ENCODE results near the gene RBBP8. TPM values are rescaled to one million over a fixed set of nuclear protein-coding genes. Genes with fewer than 3 reads are reported as not detected.
"Not testable (repeated sequence)": the region's sequence is repeated elsewhere in the genome, so short reads cannot be mapped to it uniquely, and the experiment has no call there.

RBBP8 gene
- 10 to 100 TPM; 57.2 to 64.2 TPM for total RNA-seq

GRCh38 chr18:22933206-22933965 is at the start of gene RBBP8:
Gene RBBP8, plus strand, starts transcription at chr18:22933328. Its CDS starts 3,524 bp downstream, at chr18:22936852.
- Mint-ChIP-seq H3K36me3 (ENCODE audit: insufficient read depth in 2 of 2) (peaks cover 0 to 12% of the 10 kb centered on the region in 2 donors), H3K4me1 (ENCODE audit: low read depth) (peaks cover 29% of the 10 kb centered on the region), H3K9me3 (no peaks in the 10 kb centered on the region)

GRCh38 chr18:22883827-22884226 is 49.3 kb upstream of the RBBP8 start:
- H3K9me3 Mint-ChIP-seq: peaks cover 0 to 2% of the 10 kb centered on the region in 2 donors
- ATAC-seq (replicated peaks in 1 of 2): no peak
- H3K4me3 Mint-ChIP-seq: no peak overlapping the region

More at GRCh38 chr18:22933206-22933965, at the start of gene RBBP8:
- no peaks in the 10 kb centered on the region for H3K27me3 Mint-ChIP-seq (ENCODE audit: low read depth)
- peak within 1 kb of the TSS; percentile 95 to 96 for H3K4me3 Mint-ChIP-seq
- peak within 1 kb of the TSS; percentile 89 for H3K27ac Mint-ChIP-seq
- peak; percentile 85 to 90 for DNase-seq
- peak; percentile 86 for ATAC-seq (replicated peaks in 1 of 2)

GRCh38 chr18:22885694-22886093 is 47.4 kb upstream of the RBBP8 start:
- H3K9me3 Mint-ChIP-seq: not testable (repeated sequence)

More at GRCh38 chr18:22883827-22884226, 49.3 kb upstream of the RBBP8 start:
- Mint-ChIP-seq H3K27ac (no peak overlapping the region), H3K27me3 (ENCODE audit: low read depth) (peaks cover 27% of the 10 kb centered on the region), H3K36me3 (ENCODE audit: insufficient read depth in 2 of 2) (peaks cover 2 to 3% of the 10 kb centered on the region in 2 donors), H3K4me1 (ENCODE audit: low read depth) (no peaks in the 10 kb centered on the region)
- no peak for DNase-seq

GRCh38 chr18:22899421-22899820 is 33.7 kb upstream of the RBBP8 start:
- no peak for ATAC-seq (replicated peaks in 1 of 2)
- Mint-ChIP-seq H3K36me3 (ENCODE audit: insufficient read depth in 2 of 2) (peaks cover 0 to 2% of the 10 kb centered on the region in 2 donors), H3K27ac (no peak overlapping the region), H3K4me3 (no peak overlapping the region), H3K9me3 (peaks cover 2 to 4% of the 10 kb centered on the region in 2 donors), H3K4me1 (ENCODE audit: low read depth) (no peaks in the 10 kb centered on the region), H3K27me3 (ENCODE audit: low read depth) (peaks cover 9% of the 10 kb centered on the region)
- DNase-seq: no peak

More at GRCh38 chr18:22885694-22886093, 47.4 kb upstream of the RBBP8 start:
- not testable (repeated sequence) for H3K36me3 Mint-ChIP-seq (ENCODE audit: insufficient read depth in 2 of 2); H3K27ac Mint-ChIP-seq; H3K4me1 Mint-ChIP-seq (ENCODE audit: low read depth); DNase-seq; ATAC-seq (replicated peaks in 1 of 2); H3K4me3 Mint-ChIP-seq
- H3K27me3 Mint-ChIP-seq (ENCODE audit: low read depth): peaks cover 27% of the 10 kb centered on the region

- DNase-seq: no peak
- Mint-ChIP-seq H3K4me1 (ENCODE audit: low read depth) (no peaks in the 10 kb centered on the region), H3K36me3 (ENCODE audit: insufficient read depth in 2 of 2) (peaks cover 0 to 2% of the 10 kb centered on the region in 2 donors), H3K27ac (no peak overlapping the region), H3K4me3 (no peak overlapping the region), H3K27me3 (ENCODE audit: low read depth) (peaks cover 9% of the 10 kb centered on the region), H3K9me3 (peaks cover 2 to 4% of the 10 kb centered on the region in 2 donors)
- no peak for ATAC-seq (replicated peaks in 1 of 2)
These were observed 32.4 kb upstream of the RBBP8 start for GRCh38 chr18:22900558-22901238.

- Mint-ChIP-seq H3K4me1 (ENCODE audit: low read depth) (no peaks in the 10 kb centered on the region), H3K4me3 (no peak overlapping the region), H3K9me3 (peaks cover 2 to 4% of the 10 kb centered on the region in 2 donors), H3K27me3 (ENCODE audit: low read depth) (peaks cover 9% of the 10 kb centered on the region), H3K36me3 (ENCODE audit: insufficient read depth in 2 of 2) (peaks cover 0 to 2% of the 10 kb centered on the region in 2 donors), H3K27ac (no peak overlapping the region)
- ATAC-seq (replicated peaks in 1 of 2) (no peak), DNase-seq (no peak)
These were observed 31.0 kb upstream of the RBBP8 start for GRCh38 chr18:22902093-22902492.

- not testable (repeated sequence) for DNase-seq; ATAC-seq (replicated peaks in 1 of 2); H3K4me3 Mint-ChIP-seq; H3K27me3 Mint-ChIP-seq (ENCODE audit: low read depth); H3K4me1 Mint-ChIP-seq (ENCODE audit: low read depth); H3K27ac Mint-ChIP-seq; H3K36me3 Mint-ChIP-seq (ENCODE audit: insufficient read depth in 2 of 2); H3K9me3 Mint-ChIP-seq
These were observed 29.9 kb upstream of the RBBP8 start for GRCh38 chr18:22903248-22903647.

- no peak overlapping the region for H3K4me3 Mint-ChIP-seq
- no peaks in the 10 kb centered on the region for H3K36me3 Mint-ChIP-seq (ENCODE audit: insufficient read depth in 2 of 2)
- ATAC-seq (replicated peaks in 1 of 2) (no peak), DNase-seq (no peak)
- no peaks in the 10 kb centered on the region for H3K4me1 Mint-ChIP-seq (ENCODE audit: low read depth)
- no peaks in the 10 kb centered on the region for H3K9me3 Mint-ChIP-seq
- no peak overlapping the region for H3K27ac Mint-ChIP-seq
- H3K27me3 Mint-ChIP-seq (ENCODE audit: low read depth): peaks cover 14% of the 10 kb centered on the region
These were observed 21.0 kb upstream of the RBBP8 start for GRCh38 chr18:22912149-22912548.

GRCh38 chr18:22912835-22913234 is 20.3 kb upstream of the RBBP8 start:
- DNase-seq (no peak), ATAC-seq (replicated peaks in 1 of 2) (no peak)
- no peaks in the 10 kb centered on the region for H3K4me1 Mint-ChIP-seq (ENCODE audit: low read depth)
- H3K27ac Mint-ChIP-seq: no peak overlapping the region
- H3K27me3 Mint-ChIP-seq (ENCODE audit: low read depth): peaks cover 14% of the 10 kb centered on the region
- no peaks in the 10 kb centered on the region for H3K9me3 Mint-ChIP-seq
- H3K36me3 Mint-ChIP-seq (ENCODE audit: insufficient read depth in 2 of 2): no peaks in the 10 kb centered on the region
- no peak overlapping the region for H3K4me3 Mint-ChIP-seq

GRCh38 chr18:22913861-22914260 is 19.3 kb upstream of the RBBP8 start:
- ATAC-seq (replicated peaks in 1 of 2): no peak
- no peaks in the 10 kb centered on the region for H3K4me1 Mint-ChIP-seq (ENCODE audit: low read depth)
- no peak overlapping the region for H3K4me3 Mint-ChIP-seq
- DNase-seq: no peak
- H3K36me3 Mint-ChIP-seq (ENCODE audit: insufficient read depth in 2 of 2): no peaks in the 10 kb centered on the region
- no peaks in the 10 kb centered on the region for H3K9me3 Mint-ChIP-seq
- peaks cover 7% of the 10 kb centered on the region for H3K27me3 Mint-ChIP-seq (ENCODE audit: low read depth)
- no peak overlapping the region for H3K27ac Mint-ChIP-seq

- H3K27ac Mint-ChIP-seq: no peak overlapping the region
- H3K9me3 Mint-ChIP-seq: no peaks in the 10 kb centered on the region
- H3K27me3 Mint-ChIP-seq (ENCODE audit: low read depth): peaks cover 5% of the 10 kb centered on the region
- no peaks in the 10 kb centered on the region for H3K36me3 Mint-ChIP-seq (ENCODE audit: insufficient read depth in 2 of 2)
- ATAC-seq (replicated peaks in 1 of 2) (no peak), DNase-seq (no peak)
- H3K4me1 Mint-ChIP-seq (ENCODE audit: low read depth): no peaks in the 10 kb centered on the region
- no peak overlapping the region for H3K4me3 Mint-ChIP-seq
These were observed 18.5 kb upstream of the RBBP8 start for GRCh38 chr18:22914633-22915032.

GRCh38 chr18:22915337-22915736 is 17.8 kb upstream of the RBBP8 start:
- no peak overlapping the region for H3K4me3 Mint-ChIP-seq
- no peak overlapping the region for H3K27ac Mint-ChIP-seq
- H3K27me3 Mint-ChIP-seq (ENCODE audit: low read depth): peaks cover 5% of the 10 kb centered on the region
- DNase-seq: no peak
- no peaks in the 10 kb centered on the region for H3K36me3 Mint-ChIP-seq (ENCODE audit: insufficient read depth in 2 of 2)
- no peak for ATAC-seq (replicated peaks in 1 of 2)
- no peaks in the 10 kb centered on the region for H3K9me3 Mint-ChIP-seq
- H3K4me1 Mint-ChIP-seq (ENCODE audit: low read depth): no peaks in the 10 kb centered on the region

GRCh38 chr18:22921772-22922171 is 11.4 kb upstream of the RBBP8 start:
- H3K36me3 Mint-ChIP-seq (ENCODE audit: insufficient read depth in 2 of 2): no peaks in the 10 kb centered on the region
- DNase-seq (no peak), ATAC-seq (replicated peaks in 1 of 2) (no peak)
- no peaks in the 10 kb centered on the region for H3K4me1 Mint-ChIP-seq (ENCODE audit: low read depth)
- no peak overlapping the region for H3K4me3 Mint-ChIP-seq
- no peaks in the 10 kb centered on the region for H3K9me3 Mint-ChIP-seq
- H3K27me3 Mint-ChIP-seq (ENCODE audit: low read depth): peaks cover 7% of the 10 kb centered on the region
- no peak overlapping the region for H3K27ac Mint-ChIP-seq
